Pancreas (tissue), 10 donors: ENCODE results near the gene CNOT11. TPM values are rescaled to one million over a fixed set of nuclear protein-coding genes. Genes with fewer than 3 reads are reported as not detected.
A peak's percentile ranks its signal among the peaks of the same experiment; 100 is the strongest.

Experiments used
- ATAC-seq, 4 donors: fragments of 200-7000 bp; cut with Tn5 transposase; one replicate each; pipeline versions ENCODE4 v1.8.0 to v1.9.1; 2020; ENCODE audit warnings: mild to moderate bottlenecking in 4 of 4, moderate library complexity in 4 of 4
- DNase-seq, 6 donors: peaks; one replicate each; pipeline ENCODE4 v3.0.0-alpha.2; 2020
- FAIRE-seq: peaks from 2 replicates; lab custom pipeline; 2012; peaks lifted over from hg19 to GRCh38; lab: Jason Lieb, UNC
- H3K27ac ChIP-seq, 4 donors: fragments of 200-600 bp; sonication (generic); 1 replicate in 3 of 4; 2 replicates in 1 of 4; pipeline versions ENCODE4 v1.5.0 to v1.8.0; 2020
- H3K27me3 ChIP-seq, 4 donors: fragments of 200-600 bp; one replicate each; pipeline ENCODE4 v1.8.0; 2021
- H3K36me3 ChIP-seq, 3 donors: fragments of 200-600 bp; sonication (generic) in 1 of 3; one replicate each; pipeline versions ENCODE4 v1.5.0 to v1.8.0; 2020 to 2021
- H3K4me1 ChIP-seq, 3 donors: fragments of 200-600 bp; one replicate each; pipeline ENCODE4 v1.8.0; 2021
- H3K4me3 ChIP-seq, 4 donors: fragments of 200-600 bp; sonication (generic) in 2 of 4; one replicate each; pipeline versions ENCODE4 v1.5.0 to v1.8.0; 2020 to 2021
- H3K9me3 ChIP-seq, 4 donors: fragments of 200-600 bp; one replicate each; pipeline ENCODE4 v1.8.0; 2021
- WGBS, 2 donors: extraction: QIAGEN DNeasy Blood & Tissue Kit; methylation state at CpG; one replicate each; pipeline ENCODE4 v1.1.7; 2013; 5-methylcytosine and 5-hydroxymethylcytosine counted together
- intact Hi-C, 3 donors: fragments of 100-400 bp; cut with DNase I; formaldehyde crosslinking; loops; one replicate each; pipeline versions ENCODE4 v1.11.1 to v1.14.2; 2022
- polyA plus RNA-seq, 2 donors: library from polyadenylated mRNA; stranded (reverse); fragments of 200-250 nt; gene quantifications; one replicate each; pipeline ENCODE4 v1.2.3, GENCODE V29; 2013
- total RNA-seq, 6 donors: library from RNA; stranded (reverse); fragmentation: NEBNext Ultra II Directional in 4 of 6; extraction: Animal tissue kit (Norgen Biotek cat#: 25700) in 4 of 6; gene quantifications; one replicate each; pipeline versions ENCODE4 v1.2.1 to v1.2.4, GENCODE V29; 2021 to 2023
- TF ChIP-seq, protein P1 (sequence below), 4 donors: fragments of 200-600 bp; sonication (generic) in 3 of 4; IDR thresholded peaks; one replicate each; pipeline versions ENCODE4 v1.5.0 to v1.8.0; 2021; ENCODE audit warnings: antibody characterized with exemption in 4 of 4
- donor health status: healthy with polysubstance abuse.
- donor health status: DM: no; HTN: no; CAD: no; lungs with moderate emphysema.
- donor health status: DM: no; HTN: no; CAD: no.
- donor health status: control.
- donor health status: control.
- donor health status: Bipolar disorder and iron deficiency.
- donor health status: DM: yes; HTN: yes; CAD: no.
- donor health status: DM: no; HTN: no; CAD: no.
- donor health status: DM: no; HTN: no; CAD: no.
- donor health status: DM: yes; HTN: yes; CAD: no.

The CNOT11 gene
- total RNA-seq (10 to 100 TPM; 15.4 to 25.4 (median 17.6) TPM), polyA plus RNA-seq (10 to 100 TPM; 10.2 to 20.3 TPM)

DNA sequence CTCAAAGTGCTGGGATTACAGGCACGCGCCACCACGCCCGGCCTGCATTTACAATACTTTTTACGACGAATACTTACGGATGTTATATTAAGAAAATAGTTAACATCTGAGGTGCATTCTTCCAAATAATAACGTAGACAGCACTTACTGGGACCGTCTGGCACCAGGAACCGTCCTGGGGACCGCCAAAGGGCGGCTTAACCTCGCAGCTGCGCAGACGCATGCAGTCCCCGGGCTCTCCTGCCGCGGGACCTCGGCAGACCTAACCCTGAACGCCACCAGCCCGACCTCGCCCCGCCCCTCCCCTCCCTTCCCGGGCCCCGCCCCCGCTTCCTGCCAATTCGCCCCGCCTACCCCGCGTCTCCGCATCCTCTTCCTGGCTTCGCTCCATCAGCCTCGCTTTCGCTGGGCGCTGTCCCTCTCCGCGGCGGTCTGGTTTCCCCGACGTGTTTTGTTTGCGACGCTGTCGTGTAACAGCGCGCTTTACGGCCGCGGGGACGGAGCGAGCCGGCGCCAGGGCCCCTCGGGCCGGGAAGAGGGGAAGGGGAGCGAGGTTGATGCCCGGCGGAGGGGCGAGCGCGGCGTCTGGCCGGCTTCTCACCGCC lies at the start of gene CNOT11:
Gene CNOT11, plus strand, starts transcription at position 479 of the 605 bp plus-strand sequence. Its CDS starts 79 bp downstream, at position 558.
- DNase-seq (peak; percentile 99 to 100 (median 100)), FAIRE-seq (no peak), ATAC-seq (peak; percentile 86 to 93 (median 88))
- TF ChIP-seq, protein P1, sequence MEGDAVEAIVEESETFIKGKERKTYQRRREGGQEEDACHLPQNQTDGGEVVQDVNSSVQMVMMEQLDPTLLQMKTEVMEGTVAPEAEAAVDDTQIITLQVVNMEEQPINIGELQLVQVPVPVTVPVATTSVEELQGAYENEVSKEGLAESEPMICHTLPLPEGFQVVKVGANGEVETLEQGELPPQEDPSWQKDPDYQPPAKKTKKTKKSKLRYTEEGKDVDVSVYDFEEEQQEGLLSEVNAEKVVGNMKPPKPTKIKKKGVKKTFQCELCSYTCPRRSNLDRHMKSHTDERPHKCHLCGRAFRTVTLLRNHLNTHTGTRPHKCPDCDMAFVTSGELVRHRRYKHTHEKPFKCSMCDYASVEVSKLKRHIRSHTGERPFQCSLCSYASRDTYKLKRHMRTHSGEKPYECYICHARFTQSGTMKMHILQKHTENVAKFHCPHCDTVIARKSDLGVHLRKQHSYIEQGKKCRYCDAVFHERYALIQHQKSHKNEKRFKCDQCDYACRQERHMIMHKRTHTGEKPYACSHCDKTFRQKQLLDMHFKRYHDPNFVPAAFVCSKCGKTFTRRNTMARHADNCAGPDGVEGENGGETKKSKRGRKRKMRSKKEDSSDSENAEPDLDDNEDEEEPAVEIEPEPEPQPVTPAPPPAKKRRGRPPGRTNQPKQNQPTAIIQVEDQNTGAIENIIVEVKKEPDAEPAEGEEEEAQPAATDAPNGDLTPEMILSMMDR (IDR thresholded peaks at IDR 0.05), result no peak
- Histone ChIP-seq H3K36me3 (no peaks in the 10 kb centered on the region), H3K27ac (peak within 1 kb of the TSS; percentile 92 to 99 (median 96)), H3K9me3 (no peaks in the 10 kb centered on the region), H3K4me3 (peak within 1 kb of the TSS; percentile 90 to 100 (median 100)), H3K27me3 (no peaks in the 10 kb centered on the region), H3K4me1 (peaks cover 0 to 22% (median 19%) of the 10 kb centered on the region in 3 donors)
- WGBS, 2 donors, result 1% methylated on average over 48 to 63 of the region's 63 CpGs
- intact Hi-C loops, result no loop called here

DNA sequence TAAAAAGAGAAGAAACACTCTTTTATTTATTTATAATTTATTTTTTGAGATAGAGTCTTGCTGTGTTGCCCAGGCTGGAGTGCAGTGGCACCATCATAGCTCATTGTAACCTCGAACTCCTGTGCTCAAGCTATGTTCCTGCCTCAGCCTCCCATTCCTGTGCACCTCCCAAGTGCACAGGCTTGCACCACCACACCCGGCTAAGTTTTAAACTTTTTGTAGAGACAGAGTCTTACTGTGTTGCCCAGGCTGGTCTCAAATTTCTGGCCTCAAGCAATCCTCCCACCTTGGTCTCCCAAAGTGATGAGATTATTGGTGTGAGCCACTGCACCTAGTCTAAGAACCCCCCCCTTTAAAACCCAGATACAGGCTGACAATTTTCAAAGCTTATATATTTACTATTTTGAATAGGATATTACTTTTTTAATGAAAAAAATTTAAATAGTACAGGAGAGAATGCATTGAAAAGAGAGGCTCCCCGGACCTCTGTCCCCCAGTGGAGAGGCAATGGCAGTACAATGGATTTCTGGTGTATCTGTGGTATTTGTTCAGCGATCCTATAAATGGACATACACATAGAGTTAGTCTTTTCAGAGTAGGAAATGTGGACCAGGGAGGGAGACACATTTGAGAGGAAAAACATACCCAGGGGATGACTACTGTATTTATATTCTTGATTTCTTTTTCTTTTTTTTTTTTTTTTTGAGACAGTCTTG lies 48.1 kb upstream of the CNOT11 start:
- no peak for DNase-seq
- intact Hi-C loops, result loop anchor here in 1 of 3 donors (10.0 kb wide), 1 partner anchor 170 kb away; no protein-coding TSS in a partner anchor
- no peaks in the 10 kb centered on the region for H3K27me3 ChIP-seq
- TF ChIP-seq, protein P1 (IDR thresholded peaks at IDR 0.05), result no peak
- H3K27ac ChIP-seq, result no peak overlapping the region
- WGBS, 2 donors, result 91 to 92% methylated on average over 4 of the region's 4 CpGs
- peaks cover 0 to 5% (median 3%) of the 10 kb centered on the region in 3 donors for H3K4me1 ChIP-seq
- no peak for FAIRE-seq
- no peaks in the 10 kb centered on the region for H3K9me3 ChIP-seq
- ATAC-seq, result no peak
- no peak overlapping the region for H3K4me3 ChIP-seq
- H3K36me3 ChIP-seq, result no peaks in the 10 kb centered on the region

DNA sequence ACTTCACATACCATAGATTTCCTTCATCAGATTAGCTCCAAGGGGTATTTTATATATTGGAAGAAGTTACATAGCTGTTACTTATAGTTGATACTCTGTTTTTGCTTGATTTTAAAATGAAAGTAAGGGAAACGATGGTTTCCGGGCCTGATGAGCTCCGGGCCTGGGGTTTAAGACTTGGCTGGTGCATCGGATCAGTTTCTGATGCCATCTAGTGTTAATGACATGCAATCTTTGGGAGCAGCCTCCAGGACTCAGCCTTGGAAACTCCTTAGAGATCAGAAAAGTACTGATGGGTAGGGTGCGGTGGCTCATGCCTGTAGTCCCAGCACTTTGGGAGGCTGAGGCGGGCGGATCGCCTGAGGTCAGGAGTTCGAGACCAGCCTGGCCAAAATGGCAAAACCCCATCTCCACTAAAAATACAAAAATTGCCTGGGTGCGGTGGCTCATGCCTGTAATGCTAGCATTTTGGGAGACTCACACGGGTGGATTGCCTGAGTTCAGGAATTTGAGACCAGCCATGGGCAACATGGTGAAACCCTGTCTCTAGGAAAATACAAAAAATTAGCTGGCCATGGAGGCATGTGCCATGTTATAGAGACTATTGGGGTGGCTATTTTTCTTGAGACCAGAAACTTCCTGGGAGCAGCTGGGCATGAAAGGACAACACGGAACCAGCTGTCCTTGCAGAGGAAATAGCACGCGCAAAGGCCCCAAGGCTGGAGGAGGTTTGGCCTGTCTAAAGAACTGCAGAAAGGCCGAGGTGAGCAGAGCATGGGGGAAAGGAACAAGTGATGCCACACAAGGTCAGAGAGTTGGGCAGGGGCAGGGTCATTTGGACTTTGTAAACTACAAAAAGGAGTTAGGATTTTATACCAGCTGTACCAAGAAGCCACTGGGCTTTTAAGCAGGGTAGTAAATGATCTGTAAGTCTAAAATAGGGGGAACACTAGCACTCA lies 46.9 kb upstream of the CNOT11 start:
- no peak overlapping the region for H3K27ac ChIP-seq
- intact Hi-C loops, result loop anchor here in 1 of 3 donors (10.0 kb wide), 1 partner anchor 171 kb away; no protein-coding TSS in a partner anchor
- TF ChIP-seq, protein P1 (IDR thresholded peaks at IDR 0.05), result peak in 2 of 4 donors; percentile 28 to 42
- no peaks in the 10 kb centered on the region for H3K36me3 ChIP-seq
- H3K27me3 ChIP-seq, result no peaks in the 10 kb centered on the region
- no peaks in the 10 kb centered on the region for H3K9me3 ChIP-seq
- H3K4me3 ChIP-seq, result peak overlapping the region in 1 of 4 donors; percentile 13
- ATAC-seq (peak; percentile 92 to 98 (median 98)), DNase-seq (peak in 4 of 6 donors; percentile 41 to 68 (median 46)), FAIRE-seq (no peak)
- H3K4me1 ChIP-seq, result peaks cover 0 to 5% (median 3%) of the 10 kb centered on the region in 3 donors
- 29 to 31% methylated on average over 15 of the region's 15 CpGs for WGBS, 2 donors

DNA sequence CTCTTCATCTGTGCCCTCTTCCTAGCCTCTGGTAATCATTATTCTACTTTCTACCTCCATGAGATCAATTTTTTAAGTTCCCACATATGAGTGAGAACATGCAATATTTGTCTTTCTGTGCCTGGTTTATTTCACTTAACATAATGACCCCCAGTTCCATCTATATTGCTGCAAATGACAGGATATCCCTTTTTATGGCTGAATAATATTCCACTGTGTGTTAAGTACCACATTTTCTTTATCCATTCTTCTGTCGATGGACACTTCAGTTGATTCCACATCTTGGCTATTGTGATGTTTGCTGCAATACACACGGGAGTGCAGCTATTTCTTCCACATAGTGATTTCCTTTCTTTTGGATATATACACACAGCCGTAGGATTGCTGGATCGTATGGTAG lies 43.9 kb upstream of the CNOT11 start:
- no peak for ATAC-seq
- peaks cover 0 to 5% (median 3%) of the 10 kb centered on the region in 3 donors for H3K4me1 ChIP-seq
- H3K27ac ChIP-seq, result no peak overlapping the region
- DNase-seq, result no peak
- H3K36me3 ChIP-seq, result no peaks in the 10 kb centered on the region
- intact Hi-C loops, result loop anchor here in 1 of 3 donors (10.0 kb wide), 1 partner anchor 174 kb away; no protein-coding TSS in a partner anchor
- H3K27me3 ChIP-seq, result no peaks in the 10 kb centered on the region
- TF ChIP-seq, protein P1 (IDR thresholded peaks at IDR 0.05), result no peak
- FAIRE-seq, result no peak
- H3K4me3 ChIP-seq, result no peak overlapping the region
- WGBS, 2 donors, result 72 to 73% methylated on average over 4 of the region's 4 CpGs
- H3K9me3 ChIP-seq, result no peaks in the 10 kb centered on the region
